CD14-positive monocyte (primary cell): ENCODE measurements around the gene NDUFS6. TPM values are rescaled to one million over a fixed set of nuclear protein-coding genes. Genes with fewer than 3 reads are reported as not detected.

ENCODE experiments used
- DNase-seq, 3 donors: peaks; one replicate each; pipeline ENCODE4 v3.0.0-alpha.2; 2011 to 2022
- H2AFZ ChIP-seq: 2 replicates; pipeline ENCODE4 v1.6.0; 2012; ENCODE audit warnings: mild to moderate bottlenecking, low read depth, low read length, inconsistent platforms; ENCODE audit not compliant: insufficient read depth, poor library complexity, severe bottlenecking
- H3K27ac ChIP-seq, 2 donors: 1 replicate in 1 of 2; 2 replicates in 1 of 2; pipeline ENCODE4 v1.5.1; 2012 to 2013; ENCODE audit warnings: low read length in 2 of 2, control low read depth in 1 of 2, inconsistent platforms in 1 of 2, low read depth in 1 of 2, mild to moderate bottlenecking in 1 of 2
- H3K27me3 ChIP-seq, 2 donors: one replicate each; pipeline versions ENCODE4 v1.6.0 to v1.6.1; 2011 to 2013; ENCODE audit warnings: low read length in 2 of 2; ENCODE audit not compliant: control insufficient read depth in 2 of 2, insufficient read depth in 2 of 2
- H3K36me3 ChIP-seq, 2 donors: replicated peaks in 1 of 2; 1 replicate in 1 of 2; 2 replicates in 1 of 2; pipeline versions ENCODE4 v1.5.1 to v1.6.1; 2012 to 2013; ENCODE audit warnings: low read length in 2 of 2, control low read depth in 1 of 2, inconsistent platforms in 1 of 2, mild to moderate bottlenecking in 1 of 2; ENCODE audit not compliant: insufficient read depth in 2 of 2, control insufficient read depth in 1 of 2
- H3K4me1 ChIP-seq, 2 donors: 1 replicate in 1 of 2; 2 replicates in 1 of 2; pipeline versions ENCODE4 v1.5.1 to v1.6.1; 2012 to 2013; ENCODE audit warnings: low read length in 2 of 2, control low read depth in 1 of 2, inconsistent platforms in 1 of 2, mild to moderate bottlenecking in 1 of 2, moderate library complexity in 1 of 2; ENCODE audit not compliant: insufficient read depth in 2 of 2, control insufficient read depth in 1 of 2
- H3K4me2 ChIP-seq: replicated peaks from 2 replicates; pipeline ENCODE3; 2012; ENCODE audit warnings: low read length, moderate library complexity, mild to moderate bottlenecking; ENCODE audit not compliant: poor library complexity, severe bottlenecking; ENCODE audit errors: extremely low read depth
- H3K4me3 ChIP-seq, 3 experiments: fragments of 200-600 bp in 1 of 3; sonication (generic) in 1 of 3; replicated peaks in 1 of 3; 1 replicate in 2 of 3; 2 replicates in 1 of 3; pipeline ENCODE4 v1.5.1; 2011 to 2013; ENCODE audit warnings: low read length in 3 of 3, mild to moderate bottlenecking in 3 of 3, control low read depth in 2 of 3, low read depth in 2 of 3, inconsistent platforms in 1 of 3, moderate library complexity in 1 of 3
- H3K79me2 ChIP-seq: 2 replicates; pipeline ENCODE4 v1.6.0; 2012; ENCODE audit warnings: mild to moderate bottlenecking, control low read depth, inconsistent platforms, low read length, moderate library complexity; ENCODE audit not compliant: insufficient read depth
- H3K9ac ChIP-seq: 2 replicates; pipeline ENCODE4 v1.6.0; 2017; ENCODE audit warnings: low read length, mild to moderate bottlenecking; ENCODE audit not compliant: insufficient read depth, poor library complexity, severe bottlenecking
- H3K9me3 ChIP-seq, 2 donors: replicated peaks in 1 of 2; 1 replicate in 1 of 2; 2 replicates in 1 of 2; pipeline versions ENCODE4 v1.5.1 to v1.6.1; 2012 to 2013; ENCODE audit warnings: low read length in 2 of 2, control low read depth in 1 of 2; ENCODE audit not compliant: control insufficient read depth in 1 of 2, insufficient read depth in 1 of 2
- H4K20me1 ChIP-seq: 2 replicates; pipeline ENCODE4 v1.6.0; 2012; ENCODE audit warnings: mild to moderate bottlenecking, low read length, control low read depth, moderate library complexity; ENCODE audit not compliant: insufficient read depth
- H3K27ac Mint-ChIP-seq, 7 donors: one replicate each; pipeline ENCODE4 v1.8.0; 2020; ENCODE audit warnings: mild to moderate bottlenecking in 7 of 7, mixed read lengths in 7 of 7, moderate library complexity in 6 of 7, inconsistent platforms in 2 of 7
- H3K27me3 Mint-ChIP-seq, 3 donors: one replicate each; pipeline ENCODE4 v1.8.0; 2021 to 2022; ENCODE audit warnings: low read depth in 3 of 3, mild to moderate bottlenecking in 3 of 3, mixed read lengths in 3 of 3, moderate library complexity in 3 of 3, inconsistent platforms in 1 of 3
- H3K36me3 Mint-ChIP-seq, 2 donors: one replicate each; pipeline ENCODE4 v1.8.0; 2020; ENCODE audit warnings: mixed read lengths in 2 of 2, inconsistent platforms in 1 of 2, mild to moderate bottlenecking in 1 of 2
- H3K4me1 Mint-ChIP-seq: one replicate; pipeline ENCODE4 v1.8.0; 2020; ENCODE audit warnings: mild to moderate bottlenecking, mixed read lengths
- H3K4me3 Mint-ChIP-seq, 2 donors: one replicate each; pipeline ENCODE4 v1.8.0; 2020; ENCODE audit warnings: mild to moderate bottlenecking in 2 of 2, mixed read lengths in 2 of 2, moderate library complexity in 1 of 2
- H3K9me3 Mint-ChIP-seq, 7 donors: one replicate each; pipeline ENCODE4 v1.8.0; 2020 to 2022; ENCODE audit warnings: mixed read lengths in 7 of 7, mild to moderate bottlenecking in 6 of 7, moderate library complexity in 6 of 7, inconsistent platforms in 2 of 7
- WGBS: methylation state at CpG from one replicate; pipeline ENCODE4 v1.1.5; 2013; ENCODE audit warnings: missing lambda C conversion rate; ENCODE audit not compliant: insufficient coverage; 5-methylcytosine and 5-hydroxymethylcytosine counted together
- intact Hi-C, 2 donors: fragments of 100-400 bp; cut with micrococcal nuclease; formaldehyde crosslinking; loops; one replicate each; pipeline versions ENCODE4 v1.15.0 to v1.15.1; 2023
- polyA plus RNA-seq, 3 donors: library from polyadenylated mRNA; depleted of rRNA in 1 of 3; unstranded in 2 of 3; stranded (reverse) in 1 of 3; fragments of 300-500 nt in 2 of 3; fragments of >200 nt in 1 of 3; fragmentation: Illumina TruSeq in 2 of 3; gene quantifications; 1 replicate in 2 of 3; 2 replicates in 1 of 3; pipeline ENCODE4 v1.2.3, GENCODE V29; 2012 to 2021
- TF ChIP-seq, protein P1 (sequence below): fragments of 200-600 bp; IDR thresholded peaks from one replicate; pipeline ENCODE4 v1.8.0; 2022; ENCODE audit warnings: antibody characterized with exemption, mild to moderate bottlenecking

NDUFS6 gene
- polyA plus RNA-seq, 3 donors: 20.5 to 62.3 (median 62.2) TPM

DNA sequence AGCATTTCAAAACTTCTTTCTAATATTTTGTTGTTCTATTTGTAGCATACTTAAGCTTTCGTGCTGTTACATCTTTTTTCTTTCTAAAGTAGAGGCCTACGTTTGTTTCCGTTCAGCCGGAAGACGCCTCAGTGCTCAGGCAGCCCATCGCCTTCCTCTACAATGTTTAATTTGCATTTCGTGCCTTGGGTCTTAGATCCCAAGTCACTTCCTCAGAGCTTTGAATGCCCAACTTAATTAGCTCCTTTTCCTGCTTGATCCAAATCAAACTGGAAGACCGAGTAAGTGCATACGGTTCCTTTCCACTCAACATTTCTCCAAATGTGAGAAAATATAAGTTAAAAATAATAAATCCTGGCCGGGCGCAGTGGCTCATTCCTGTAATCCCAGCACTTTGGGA, 44.7 kb upstream of the NDUFS6 start:
- Mint-ChIP-seq H3K4me1 (no peaks in the 10 kb centered on the region), H3K9me3 (peaks cover 0 to 8% (median 0%) of the 10 kb centered on the region in 7 donors), H3K36me3 (no peaks in the 10 kb centered on the region), H3K4me3 (no peak overlapping the region), H3K27me3 (peaks cover 0 to 22% (median 8%) of the 10 kb centered on the region in 3 donors), H3K27ac (no peak overlapping the region)
- no peaks in the 10 kb centered on the region for H4K20me1 ChIP-seq
- intact Hi-C loops: no loop called here
- no peaks in the 10 kb centered on the region for H3K79me2 ChIP-seq
- H3K9me3 ChIP-seq: no peaks in the 10 kb centered on the region
- TF ChIP-seq, protein P1, sequence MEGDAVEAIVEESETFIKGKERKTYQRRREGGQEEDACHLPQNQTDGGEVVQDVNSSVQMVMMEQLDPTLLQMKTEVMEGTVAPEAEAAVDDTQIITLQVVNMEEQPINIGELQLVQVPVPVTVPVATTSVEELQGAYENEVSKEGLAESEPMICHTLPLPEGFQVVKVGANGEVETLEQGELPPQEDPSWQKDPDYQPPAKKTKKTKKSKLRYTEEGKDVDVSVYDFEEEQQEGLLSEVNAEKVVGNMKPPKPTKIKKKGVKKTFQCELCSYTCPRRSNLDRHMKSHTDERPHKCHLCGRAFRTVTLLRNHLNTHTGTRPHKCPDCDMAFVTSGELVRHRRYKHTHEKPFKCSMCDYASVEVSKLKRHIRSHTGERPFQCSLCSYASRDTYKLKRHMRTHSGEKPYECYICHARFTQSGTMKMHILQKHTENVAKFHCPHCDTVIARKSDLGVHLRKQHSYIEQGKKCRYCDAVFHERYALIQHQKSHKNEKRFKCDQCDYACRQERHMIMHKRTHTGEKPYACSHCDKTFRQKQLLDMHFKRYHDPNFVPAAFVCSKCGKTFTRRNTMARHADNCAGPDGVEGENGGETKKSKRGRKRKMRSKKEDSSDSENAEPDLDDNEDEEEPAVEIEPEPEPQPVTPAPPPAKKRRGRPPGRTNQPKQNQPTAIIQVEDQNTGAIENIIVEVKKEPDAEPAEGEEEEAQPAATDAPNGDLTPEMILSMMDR: no peak
- H3K4me1 ChIP-seq: no peaks in the 10 kb centered on the region
- H3K4me2 ChIP-seq: no peak overlapping the region
- no peaks in the 10 kb centered on the region for H3K36me3 ChIP-seq
- H3K4me3 ChIP-seq: no peak overlapping the region
- no peak overlapping the region for H3K27ac ChIP-seq
- no peaks in the 10 kb centered on the region for H3K27me3 ChIP-seq
- no peak overlapping the region for H2AFZ ChIP-seq
- 61% methylated on average over 8 of the region's 11 CpGs for WGBS
- no peak overlapping the region for H3K9ac ChIP-seq
- no peak for DNase-seq

DNA sequence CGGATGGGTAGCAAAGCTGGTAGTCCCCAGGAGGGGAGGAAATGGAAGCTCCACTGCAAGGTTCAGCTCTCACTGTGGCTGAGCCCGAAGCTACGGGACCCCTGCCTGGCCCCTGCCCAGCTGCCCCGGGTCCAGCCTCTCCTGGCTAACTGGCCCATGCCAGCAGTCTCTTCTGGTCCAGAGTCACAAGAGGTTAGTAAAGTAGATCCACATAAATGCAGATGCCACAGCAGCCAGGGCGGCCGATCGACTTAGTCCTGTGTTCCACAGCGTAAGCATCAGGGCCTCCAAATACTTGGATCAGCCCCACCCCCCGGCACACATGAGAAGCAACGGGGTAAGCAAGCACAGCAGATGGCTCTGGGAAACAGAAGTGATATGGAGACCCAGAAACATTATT, 43.7 kb upstream of the NDUFS6 start:
- no peaks in the 10 kb centered on the region for H3K36me3 Mint-ChIP-seq
- no peaks in the 10 kb centered on the region for H4K20me1 ChIP-seq
- no peaks in the 10 kb centered on the region for H3K9me3 ChIP-seq
- WGBS: 77% methylated on average over 6 of the region's 10 CpGs
- H3K27ac Mint-ChIP-seq: no peak overlapping the region
- no peaks in the 10 kb centered on the region for H3K36me3 ChIP-seq
- H3K27me3 Mint-ChIP-seq: peaks cover 0 to 25% (median 11%) of the 10 kb centered on the region in 3 donors
- no peak overlapping the region for H3K27ac ChIP-seq
- TF ChIP-seq, protein P1: no peak
- H3K4me3 Mint-ChIP-seq: no peak overlapping the region
- no peak overlapping the region for H3K4me2 ChIP-seq
- peaks cover 0 to 8% (median 0%) of the 10 kb centered on the region in 7 donors for H3K9me3 Mint-ChIP-seq
- no peak overlapping the region for H3K9ac ChIP-seq
- no peak overlapping the region for H3K4me3 ChIP-seq
- H3K27me3 ChIP-seq: no peaks in the 10 kb centered on the region
- H3K79me2 ChIP-seq: no peaks in the 10 kb centered on the region
- no peaks in the 10 kb centered on the region for H3K4me1 Mint-ChIP-seq
- intact Hi-C loops: no loop called here
- peak in 1 of 3 donors; percentile 0 for DNase-seq
- no peak overlapping the region for H2AFZ ChIP-seq
- H3K4me1 ChIP-seq: no peaks in the 10 kb centered on the region
